Omental fat pad (tissue), 4 donors: ENCODE measurements around the gene RNF113B. TPM values are rescaled to one million over a fixed set of nuclear protein-coding genes. Genes with fewer than 3 reads are reported as not detected.

Experiments used
- ATAC-seq: fragments of 150-250 bp; one replicate; pipeline ENCODE4 v1.9.1; 2016; ENCODE audit warnings: mild to moderate bottlenecking, moderate library complexity; ENCODE audit not compliant: low FRiP score
- DNase-seq: peaks from one replicate; pipeline ENCODE4 v3.0.0-alpha.2; 2019; ENCODE audit warnings: low spot score
- total RNA-seq, 4 donors: library from RNA; depleted of rRNA; stranded (reverse); fragments of >200 nt; gene quantifications; one replicate each; pipeline ENCODE4 v1.1.0, GENCODE V29; 2016
- TF ChIP-seq, protein P1 (sequence below), 3 donors: fragments of 450-650 bp; IDR thresholded peaks; one replicate each; pipeline ENCODE4 v1.5.1; 2016 to 2017; ENCODE audit warnings: antibody characterized with exemption in 3 of 3, mild to moderate bottlenecking in 3 of 3, moderate library complexity in 2 of 3

RNF113B gene
- total RNA-seq, 4 donors from 2014 or later = not detected

DNA sequence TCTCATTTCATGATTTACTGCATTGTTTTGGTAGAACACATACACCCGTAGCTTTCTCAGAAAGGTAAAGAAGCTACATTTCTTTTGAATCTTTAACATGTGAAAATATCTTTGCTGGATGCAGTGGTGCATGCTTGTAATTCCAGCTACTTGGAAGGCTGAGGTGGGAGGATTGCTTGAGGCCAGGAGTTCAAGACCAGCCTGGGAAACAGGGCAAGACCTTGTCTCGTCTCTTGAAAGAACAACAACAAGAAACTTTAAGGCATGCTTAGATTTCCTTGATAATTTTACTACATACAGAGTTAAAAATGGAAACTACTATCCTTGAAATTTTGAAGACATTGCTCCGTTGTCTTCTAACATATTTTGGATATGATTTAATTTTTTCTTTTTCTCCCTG lies 7.7 kb downstream of the RNF113B start:
- DNase-seq = no peak
- TF ChIP-seq, protein P1, sequence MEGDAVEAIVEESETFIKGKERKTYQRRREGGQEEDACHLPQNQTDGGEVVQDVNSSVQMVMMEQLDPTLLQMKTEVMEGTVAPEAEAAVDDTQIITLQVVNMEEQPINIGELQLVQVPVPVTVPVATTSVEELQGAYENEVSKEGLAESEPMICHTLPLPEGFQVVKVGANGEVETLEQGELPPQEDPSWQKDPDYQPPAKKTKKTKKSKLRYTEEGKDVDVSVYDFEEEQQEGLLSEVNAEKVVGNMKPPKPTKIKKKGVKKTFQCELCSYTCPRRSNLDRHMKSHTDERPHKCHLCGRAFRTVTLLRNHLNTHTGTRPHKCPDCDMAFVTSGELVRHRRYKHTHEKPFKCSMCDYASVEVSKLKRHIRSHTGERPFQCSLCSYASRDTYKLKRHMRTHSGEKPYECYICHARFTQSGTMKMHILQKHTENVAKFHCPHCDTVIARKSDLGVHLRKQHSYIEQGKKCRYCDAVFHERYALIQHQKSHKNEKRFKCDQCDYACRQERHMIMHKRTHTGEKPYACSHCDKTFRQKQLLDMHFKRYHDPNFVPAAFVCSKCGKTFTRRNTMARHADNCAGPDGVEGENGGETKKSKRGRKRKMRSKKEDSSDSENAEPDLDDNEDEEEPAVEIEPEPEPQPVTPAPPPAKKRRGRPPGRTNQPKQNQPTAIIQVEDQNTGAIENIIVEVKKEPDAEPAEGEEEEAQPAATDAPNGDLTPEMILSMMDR (IDR thresholded peaks at IDR 0.05) = no peak
- no peak for ATAC-seq

- DNase-seq = no peak
- no peak for ATAC-seq
- TF ChIP-seq, protein P1 (IDR thresholded peaks at IDR 0.05) = no peak
Observed at GRCh38 chr13:98162935-98163334, 14.1 kb downstream of the RNF113B start.

- ATAC-seq (no peak), DNase-seq (no peak)
- TF ChIP-seq, protein P1 (IDR thresholded peaks at IDR 0.05) = no peak
Observed at GRCh38 chr13:98158172-98158899, 18.7 kb downstream of the RNF113B start.

DNA sequence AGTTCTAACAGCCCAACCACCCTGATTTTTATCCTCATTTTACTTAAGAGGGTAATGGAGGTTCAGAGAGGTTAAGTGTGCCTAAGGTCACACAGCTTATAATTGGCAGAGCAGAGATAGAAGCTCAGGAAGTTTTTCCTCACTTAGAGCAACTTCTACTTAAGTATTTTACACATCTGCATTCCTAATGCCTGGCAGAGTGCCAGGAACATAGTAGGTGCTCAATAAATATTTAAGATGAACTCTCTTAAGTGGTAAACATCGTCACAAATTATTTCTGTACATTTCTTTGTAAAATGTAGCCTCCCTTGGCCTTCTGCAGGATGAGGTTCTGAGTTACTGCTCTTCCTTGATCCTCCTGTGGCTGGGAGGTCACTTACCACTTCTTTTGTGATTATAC lies 19.5 kb downstream of the RNF113B start:
- TF ChIP-seq, protein P1 (IDR thresholded peaks at IDR 0.05) = no peak
- DNase-seq = no peak
- ATAC-seq = no peak

DNA sequence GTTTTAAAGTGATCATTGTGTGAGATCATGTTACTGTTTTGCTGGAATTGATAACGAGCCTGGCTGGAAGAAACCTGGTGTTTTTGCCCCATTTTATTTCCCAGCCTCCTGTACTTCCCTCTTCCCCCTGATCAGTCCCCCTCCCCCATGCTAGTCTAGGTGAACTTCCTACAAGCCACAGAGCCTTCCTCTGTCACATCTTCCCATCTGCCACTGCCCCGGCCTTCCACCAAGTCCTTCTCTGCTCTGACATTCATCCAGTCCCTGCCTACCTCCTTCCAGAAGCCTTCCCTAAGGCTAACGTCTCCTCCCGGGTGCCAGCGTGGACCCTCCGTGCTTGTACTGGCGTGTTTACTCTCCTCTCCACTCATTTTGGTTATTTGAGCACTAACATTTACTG lies 19.9 kb downstream of the RNF113B start:
- TF ChIP-seq, protein P1 (IDR thresholded peaks at IDR 0.05) = no peak
- ATAC-seq (no peak), DNase-seq (no peak)

- no peak for DNase-seq
- TF ChIP-seq, protein P1 (IDR thresholded peaks at IDR 0.05) = no peak
- no peak for ATAC-seq
Observed at GRCh38 chr13:98156259-98156658, 20.8 kb downstream of the RNF113B start.

DNA sequence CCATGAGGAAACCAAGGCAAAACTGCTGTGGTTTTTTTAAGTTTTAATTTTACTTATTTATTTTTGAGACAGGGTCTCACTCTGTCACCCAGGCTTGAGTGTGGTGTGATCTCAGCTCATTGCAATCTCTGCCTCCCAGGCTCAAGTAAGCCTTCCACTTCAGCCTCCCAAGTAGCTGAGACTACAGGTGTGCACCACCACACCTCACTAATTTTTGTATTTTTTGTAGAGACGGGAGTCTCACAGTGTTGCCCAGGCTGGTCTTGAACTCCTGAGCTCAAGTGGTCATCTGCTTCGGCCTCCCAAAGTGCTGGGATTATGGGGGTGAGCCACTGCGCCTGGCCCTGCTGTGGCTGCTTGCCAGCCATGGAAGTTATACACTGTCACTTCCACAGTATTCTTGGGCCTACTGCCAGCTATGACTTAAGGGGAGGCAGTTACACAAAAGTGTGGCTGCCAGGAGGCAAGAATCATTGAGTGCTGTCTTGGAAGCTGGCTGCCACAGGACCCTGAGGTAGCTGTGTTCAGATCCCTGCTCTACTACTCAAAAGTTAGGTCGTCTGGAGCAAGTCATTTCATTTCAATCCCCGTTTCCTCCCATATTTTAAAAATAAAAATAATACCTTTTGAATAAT lies 21.5 kb downstream of the RNF113B start:
- ATAC-seq = no peak
- no peak for DNase-seq
- TF ChIP-seq, protein P1 (IDR thresholded peaks at IDR 0.05) = no peak
